ENCODE measurements around the gene PDE6H. TPM values are rescaled to one million over a fixed set of nuclear protein-coding genes. Genes with fewer than 3 reads are reported as not detected.

Gene PDE6H
- total and polyA plus RNA-seq, 2 donors (not counting 3 experiments of a cell fraction or from before 2014, with no cell fraction given), result not detected

GRCh38 chr12:14952299-14952921 is 20.4 kb upstream of the PDE6H start:
- ChIA-PET POLR2A (interaction anchor here (0.6 kb wide), 1 partner anchor 66 kb away, joined by 3 read pairs; no protein-coding TSS in a partner anchor), CTCF (interaction anchor here (0.8 to 0.9 kb wide), 3 partner anchors 14 to 107 kb away, joined by 3 read pairs; partner anchors contain the start of gene ERP27)
- Histone ChIP-seq H3K36me3 (ENCODE audit: control insufficient read depth in 2 of 2, extremely low read depth in 1 of 2, insufficient read depth in 2 of 2, low read length in 2 of 2) (peaks cover 10 to 19% of the 10 kb centered on the region in 2 experiments), H3K4me3 (replicated peaks in 1 of 3; ENCODE audit: insufficient read depth in 1 of 3, low read depth in 1 of 3, low read length in 3 of 3) (no peak overlapping the region), H3K9ac (replicated peaks; ENCODE audit: extremely low read depth, insufficient read depth, low read length) (peak overlapping the region; percentile 75), H2AFZ (ENCODE audit: low read depth, low read length) (no peak overlapping the region), H3K27ac (ENCODE audit: insufficient read depth, low read depth, low read length) (peak overlapping the region; percentile 94), H3K4me1 (ENCODE audit: control insufficient read depth, extremely low read depth, insufficient read depth, low read length) (peaks cover 80% of the 10 kb centered on the region), H3K4me2 (ENCODE audit: insufficient read depth, low read length) (peak overlapping the region; percentile 56), H3K79me2 (ENCODE audit: control insufficient read depth, insufficient read depth, low read length) (peaks cover 82% of the 10 kb centered on the region), H3K27me3 (ENCODE audit: control insufficient read depth in 2 of 2, insufficient read depth in 2 of 2, low read length in 2 of 2) (no peaks in the 10 kb centered on the region), H3K9me3 (replicated peaks; ENCODE audit: control insufficient read depth, insufficient read depth, low read length) (no peaks in the 10 kb centered on the region), H3K9me1 (replicated peaks; ENCODE audit: control insufficient read depth, extremely low read depth, insufficient read depth, low read length) (no peaks in the 10 kb centered on the region), H4K20me1 (replicated peaks; ENCODE audit: control insufficient read depth, extremely low read depth, insufficient read depth, low read length) (no peaks in the 10 kb centered on the region)
- intact Hi-C loops (cut with micrococcal nuclease) (loop anchor here (1.0 to 10.0 kb wide), 9 partner anchors 9 to 698 kb away; partner anchors contain the start of genes ARHGDIB, C12orf60, MGP and WBP11), dilution Hi-C loops (cut with MboI; ENCODE audit: extremely low pct_ligation_motif_present, low sequenced_read_pairs) (loop anchor here (10.0 kb wide), 1 partner anchor 118 kb away; no protein-coding TSS in a partner anchor)
- FAIRE-seq, result peak; percentile 86
- peak; percentile 97 for DNase-seq (ENCODE audit: low read depth, low spot score)
- TF ChIP-seq POLR2A (IDR thresholded peaks at IDR 0.05; ENCODE audit: low read depth, low read length) (no peak), POLR2AphosphoS5 (IDR thresholded peaks at IDR 0.05; ENCODE audit: insufficient read depth, low read depth, low read length) (peak; percentile 78), EZH2 (IDR thresholded peaks at IDR 0.05; ENCODE audit: borderline replicate concordance, low read depth, low read length, severe bottlenecking) (no peak), CTCF (IDR thresholded peaks at IDR 0.05; ENCODE audit: extremely low read depth in 1 of 2, insufficient read depth in 1 of 2, low read depth in 1 of 2, low read length in 2 of 2) (no peak), MYC (IDR thresholded peaks at IDR 0.05; ENCODE audit: low read depth, low read length) (no peak), JUN (IDR thresholded peaks at IDR 0.05; ENCODE audit: borderline replicate concordance, insufficient read depth, insufficient read length, low read depth) (peak; percentile 86), FOS (IDR thresholded peaks at IDR 0.05; ENCODE audit: borderline replicate concordance, insufficient read depth, low read length) (peak; percentile 76), GATA2 (IDR thresholded peaks at IDR 0.05; ENCODE audit: insufficient read depth, insufficient read length, low read depth, low read length) (peak; percentile 16)
- TF ChIP-seq, protein P1, sequence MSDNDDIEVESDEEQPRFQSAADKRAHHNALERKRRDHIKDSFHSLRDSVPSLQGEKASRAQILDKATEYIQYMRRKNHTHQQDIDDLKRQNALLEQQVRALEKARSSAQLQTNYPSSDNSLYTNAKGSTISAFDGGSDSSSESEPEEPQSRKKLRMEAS (IDR thresholded peaks at IDR 0.05; ENCODE audit: insufficient read depth, insufficient read length), result no peak
- BruUV-seq (replicated peaks), result TSS peak; percentile 46
